ENCODE measurements around the gene KCTD1.

KCTD1 gene

GRCh38 chr18:26548415-26549262 is at the start of gene KCTD1:
TSS of gene KCTD1 (minus strand) at chr18:26548553. CDS start at chr18:26548536, 17 bp downstream.
- DNase-seq (ENCODE audit: low spot score) = no peak

GRCh38 chr18:26593365-26594320 is 45.3 kb upstream of the KCTD1 start:
- no peak for DNase-seq (ENCODE audit: low spot score)

- no peak for DNase-seq (ENCODE audit: low spot score)
These were observed 36.4 kb upstream of the KCTD1 start for GRCh38 chr18:26584745-26585144.

- no peak for DNase-seq (ENCODE audit: low spot score)
These were observed 31.7 kb upstream of the KCTD1 start for GRCh38 chr18:26579941-26580618.

GRCh38 chr18:26575865-26576217 is 27.5 kb upstream of the KCTD1 start:
- no peak for DNase-seq (ENCODE audit: low spot score)

- DNase-seq (ENCODE audit: low spot score) = no peak
These were observed 26.9 kb upstream of the KCTD1 start for GRCh38 chr18:26574958-26575864.

GRCh38 chr18:26568926-26569665 is 20.7 kb upstream of the KCTD1 start:
- no peak for DNase-seq (ENCODE audit: low spot score)

GRCh38 chr18:26568513-26568912 is 20.2 kb upstream of the KCTD1 start:
- DNase-seq (ENCODE audit: low spot score) = no peak

- no peak for DNase-seq (ENCODE audit: low spot score)
These were observed 18.7 kb upstream of the KCTD1 start for GRCh38 chr18:26566874-26567555.

- no peak for DNase-seq (ENCODE audit: low spot score)
These were observed 17.2 kb upstream of the KCTD1 start for GRCh38 chr18:26565514-26565913.

- no peak for DNase-seq (ENCODE audit: low spot score)
These were observed 14.7 kb upstream of the KCTD1 start for GRCh38 chr18:26563024-26563423.

- no peak for DNase-seq (ENCODE audit: low spot score)
These were observed 14.2 kb upstream of the KCTD1 start for GRCh38 chr18:26562568-26562967.

- no peak for DNase-seq (ENCODE audit: low spot score)
These were observed 13.4 kb upstream of the KCTD1 start for GRCh38 chr18:26561769-26562168.

GRCh38 chr18:26556573-26556972 is 8.2 kb upstream of the KCTD1 start:
- no peak for DNase-seq (ENCODE audit: low spot score)

- DNase-seq (ENCODE audit: low spot score) = no peak
These were observed 7.6 kb upstream of the KCTD1 start for GRCh38 chr18:26555804-26556553.

GRCh38 chr18:26553943-26554342 is 5.6 kb upstream of the KCTD1 start:
- no peak for DNase-seq (ENCODE audit: low spot score)

GRCh38 chr18:26551695-26552081 is 3.3 kb upstream of the KCTD1 start:
- no peak for DNase-seq (ENCODE audit: low spot score)

- DNase-seq (ENCODE audit: low spot score) = no peak
These were observed 2.8 kb upstream of the KCTD1 start for GRCh38 chr18:26550998-26551694.
